ENCODE measurements around the gene GGT6.

- TF ChIP-seq ZBTB44 (tag by site-specific recombination; IDR thresholded peaks at IDR 0.05) = no peak
- no peak for TF ChIP-seq CTCF (tag by site-specific recombination; IDR thresholded peaks at IDR 0.05)
- no peak for TF ChIP-seq ZNF24 (tag by site-specific recombination; IDR thresholded peaks at IDR 0.05)
- no peak for TF ChIP-seq ZNF18 (tag by site-specific recombination; IDR thresholded peaks at IDR 0.05)
- TF ChIP-seq ZNF184 (tag by site-specific recombination; IDR thresholded peaks at IDR 0.05) = no peak
- TF ChIP-seq ZSCAN5A (tag by site-specific recombination; IDR thresholded peaks at IDR 0.05) = no peak
- no peak for TF ChIP-seq SETDB1 (IDR thresholded peaks at IDR 0.05; ENCODE audit: insufficient read length, low read length)
- TF ChIP-seq ZNF585B (tag by site-specific recombination; IDR thresholded peaks at IDR 0.05) = no peak
- TF ChIP-seq ZNF600 (tag by site-specific recombination; IDR thresholded peaks at IDR 0.05) = no peak
Observed at GRCh38 chr17:4511199-4511932, 49.0 kb downstream of the GGT6 start.

Measured in HEK293 (cell line).